NOMO-1 (cell line): ENCODE data around the gene NFATC2IP.

Experiments used
- DNase-seq, 2 experiments: peaks; one replicate each; lab custom pipeline; 2025; ENCODE audit not compliant: unreplicated experiment in 2 of 2; lab: John Stamatoyannopoulos, UW

Gene NFATC2IP

DNA sequence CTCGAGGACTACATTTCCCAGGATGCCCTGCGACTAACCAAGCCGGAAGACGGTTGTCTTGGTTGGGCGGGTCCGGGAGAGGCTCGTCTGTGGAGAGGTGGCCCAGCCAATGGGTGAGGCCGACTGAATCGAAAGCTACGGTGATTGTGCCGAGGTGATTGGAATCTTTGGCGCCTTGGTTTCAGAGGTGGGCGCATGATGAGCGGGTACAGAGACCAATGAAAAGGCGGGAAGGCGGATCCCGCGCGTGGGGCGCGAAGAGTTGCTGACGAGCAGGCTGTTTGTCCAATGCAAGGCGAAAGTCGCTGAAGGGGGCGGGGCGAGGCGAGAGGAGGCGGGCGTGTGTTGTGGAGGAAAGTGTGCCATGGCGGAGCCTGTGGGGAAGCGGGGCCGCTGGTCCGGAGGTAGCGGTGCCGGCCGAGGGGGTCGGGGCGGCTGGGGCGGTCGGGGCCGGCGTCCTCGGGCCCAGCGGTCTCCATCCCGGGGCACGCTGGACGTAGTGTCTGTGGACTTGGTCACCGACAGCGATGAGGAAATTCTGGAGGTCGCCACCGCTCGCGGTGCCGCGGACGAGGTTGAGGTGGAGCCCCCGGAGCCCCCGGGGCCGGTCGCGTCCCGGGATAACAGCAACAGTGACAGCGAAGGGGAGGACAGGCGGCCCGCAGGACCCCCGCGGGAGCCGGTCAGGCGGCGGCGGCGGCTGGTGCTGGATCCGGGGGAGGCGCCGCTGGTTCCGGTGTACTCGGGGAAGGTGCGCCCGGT is at the start of gene NFATC2IP:
Gene NFATC2IP (plus strand): TSS at position 290 of the 762 bp plus-strand sequence. CDS start 75 bp downstream, at position 365.
- DNase-seq: peak; percentile 99

DNA sequence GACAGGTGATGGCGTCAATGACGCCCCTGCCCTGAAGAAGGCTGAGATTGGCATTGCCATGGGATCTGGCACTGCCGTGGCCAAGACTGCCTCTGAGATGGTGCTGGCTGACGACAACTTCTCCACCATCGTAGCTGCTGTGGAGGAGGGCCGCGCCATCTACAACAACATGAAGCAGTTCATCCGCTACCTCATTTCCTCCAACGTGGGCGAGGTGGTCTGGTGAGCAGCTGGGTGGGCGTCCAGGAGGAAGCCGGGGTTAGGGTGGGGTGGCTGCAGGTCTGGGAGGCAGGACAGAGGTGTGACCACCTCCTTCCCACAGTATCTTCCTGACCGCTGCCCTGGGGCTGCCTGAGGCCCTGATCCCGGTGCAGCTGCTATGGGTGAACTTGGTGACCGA is 48.9 kb upstream of the NFATC2IP start:
- DNase-seq: no peak

DNA sequence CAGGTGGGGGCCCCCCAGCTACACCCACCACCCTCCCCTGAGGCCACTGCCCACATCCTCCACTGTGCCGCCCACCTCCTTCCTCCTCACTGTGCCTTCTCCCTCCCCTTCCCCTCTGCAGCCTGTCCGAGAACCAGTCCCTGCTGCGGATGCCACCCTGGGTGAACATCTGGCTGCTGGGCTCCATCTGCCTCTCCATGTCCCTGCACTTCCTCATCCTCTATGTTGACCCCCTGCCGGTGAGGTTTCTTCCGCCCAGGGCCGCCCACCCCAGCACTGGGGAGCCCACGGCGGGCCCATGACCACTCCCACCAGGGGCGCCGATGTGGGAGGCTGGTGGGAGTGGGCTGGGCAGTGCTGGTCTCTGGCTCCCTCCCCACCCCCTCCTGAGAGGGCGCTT is 47.8 kb upstream of the NFATC2IP start:
- DNase-seq: no peak

DNA sequence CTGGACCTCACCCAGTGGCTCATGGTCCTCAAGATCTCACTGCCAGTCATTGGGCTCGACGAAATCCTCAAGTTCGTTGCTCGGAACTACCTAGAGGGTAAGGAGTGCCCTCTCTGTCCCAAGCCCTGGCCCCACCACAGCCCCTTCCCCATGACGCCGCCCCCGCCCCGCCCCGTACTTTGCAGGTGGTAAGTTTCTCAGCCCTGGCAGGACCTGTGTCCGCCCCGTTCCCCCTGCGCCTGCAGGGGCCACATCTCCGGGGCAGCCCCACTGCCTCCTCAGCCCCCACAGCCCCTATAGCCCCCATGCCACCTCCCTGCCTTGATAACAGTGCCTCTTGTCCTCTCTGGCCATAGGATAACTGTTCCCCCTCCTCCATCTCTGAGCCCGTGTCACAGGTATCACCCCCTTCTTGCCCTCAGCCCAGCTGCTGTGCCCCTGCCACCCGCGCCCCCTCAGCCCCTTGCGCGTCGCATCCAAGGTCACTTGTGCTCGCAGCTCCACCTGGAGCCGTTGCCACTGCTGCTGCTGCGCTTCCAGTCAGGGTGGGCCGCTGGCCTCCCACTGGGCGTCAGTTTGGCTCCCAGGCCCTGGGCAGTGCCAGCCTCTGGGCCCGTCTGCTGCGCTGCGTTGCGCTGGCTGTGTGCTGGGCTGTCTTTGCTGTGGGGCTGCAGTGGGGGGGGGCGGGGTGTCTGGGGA is 47.2 kb upstream of the NFATC2IP start:
- no peak for DNase-seq

DNA sequence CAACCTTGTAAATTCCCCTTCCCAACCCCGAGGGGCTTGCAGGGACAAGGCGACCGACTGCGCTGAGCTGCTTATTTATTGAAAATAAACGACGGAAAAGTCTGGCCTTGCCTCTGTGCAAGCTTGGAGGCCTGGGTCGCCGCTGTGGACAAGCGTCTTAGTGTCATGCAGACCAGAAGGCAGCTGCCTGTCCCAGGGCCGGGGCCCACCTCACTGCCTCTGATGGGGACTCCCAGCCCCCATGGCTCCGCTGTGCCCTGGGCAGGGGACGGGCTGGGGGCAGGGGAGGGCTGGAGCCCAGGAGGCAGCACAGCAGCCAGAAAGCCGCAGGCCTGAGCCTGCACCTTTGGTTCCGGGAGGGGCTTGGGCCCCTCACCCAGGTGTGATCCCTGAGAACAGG is 46.4 kb upstream of the NFATC2IP start:
- no peak for DNase-seq

DNA sequence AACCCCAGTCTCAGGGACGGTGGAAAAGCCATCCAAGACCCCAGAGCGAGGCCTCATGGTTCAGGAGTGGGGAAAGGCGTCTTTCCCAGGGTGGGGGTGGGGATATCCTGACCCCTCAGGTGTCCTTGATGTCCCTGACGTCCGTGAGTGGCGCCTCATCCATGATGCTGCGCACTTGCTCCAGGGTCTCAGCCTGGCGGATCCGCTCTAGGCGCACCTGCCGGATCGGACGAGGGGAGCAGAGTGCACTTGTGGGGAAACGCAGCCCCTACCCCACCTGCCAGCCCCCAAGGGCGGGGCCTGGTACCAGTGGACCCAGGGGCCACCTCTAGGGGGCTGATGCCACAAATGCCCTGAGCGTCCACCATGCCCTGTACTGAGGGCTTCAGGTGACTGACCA is 45.9 kb upstream of the NFATC2IP start:
- no peak for DNase-seq

DNA sequence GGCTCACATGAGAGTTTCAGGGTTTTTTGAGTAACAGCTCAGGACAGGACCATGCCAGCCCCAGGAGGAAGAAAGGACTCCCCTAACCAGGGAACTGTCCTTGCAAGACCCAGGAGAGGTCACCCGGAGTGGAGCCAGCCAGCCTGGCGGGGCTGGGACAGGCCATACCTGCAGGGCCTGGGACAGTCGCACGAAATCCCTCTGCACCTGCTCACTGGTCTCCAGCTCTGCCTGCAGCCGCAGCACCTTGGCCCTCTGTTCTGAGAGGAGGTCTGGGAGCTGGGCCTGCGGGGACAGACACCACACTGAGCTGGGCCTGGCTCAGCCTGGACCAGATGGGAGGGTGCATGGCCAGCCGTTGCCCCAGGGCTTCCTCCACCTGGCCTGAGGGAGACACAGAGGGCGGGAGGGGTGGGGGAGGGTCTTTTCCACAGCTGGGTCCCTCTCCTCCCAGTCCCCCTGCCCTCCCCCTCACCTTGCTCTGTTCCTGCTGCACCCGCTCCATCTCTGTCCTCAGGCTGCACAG is 45.4 kb upstream of the NFATC2IP start:
- DNase-seq: no peak

DNA sequence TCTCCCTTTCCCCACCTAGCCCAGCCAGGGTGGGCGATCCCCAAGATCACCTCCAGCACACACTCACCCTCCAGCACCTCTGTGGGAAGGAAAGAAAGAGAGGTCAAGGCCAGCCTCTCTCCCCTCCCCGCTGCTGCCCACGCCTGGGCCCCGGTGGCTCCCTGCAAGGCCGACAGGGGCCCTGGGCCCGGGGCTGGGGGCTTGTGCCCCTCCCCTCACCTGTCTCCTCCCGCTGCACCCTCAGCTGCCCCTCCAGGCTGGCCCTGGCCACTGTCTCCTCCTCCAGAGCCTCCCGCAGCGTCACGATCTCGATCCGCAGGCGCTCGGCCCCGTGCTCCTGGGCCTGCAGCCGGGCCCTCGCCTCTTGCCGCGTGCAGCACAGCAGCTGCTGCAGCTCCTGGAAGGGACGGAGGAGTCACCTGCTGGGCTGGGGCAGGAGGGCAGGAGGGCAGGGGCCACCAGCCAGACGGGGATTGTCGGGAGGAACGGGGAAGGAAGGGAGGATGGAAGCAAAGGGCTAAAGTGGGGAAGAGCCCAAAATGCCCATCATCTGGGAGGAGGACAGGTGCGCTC is 44.9 kb upstream of the NFATC2IP start:
- DNase-seq: no peak

DNA sequence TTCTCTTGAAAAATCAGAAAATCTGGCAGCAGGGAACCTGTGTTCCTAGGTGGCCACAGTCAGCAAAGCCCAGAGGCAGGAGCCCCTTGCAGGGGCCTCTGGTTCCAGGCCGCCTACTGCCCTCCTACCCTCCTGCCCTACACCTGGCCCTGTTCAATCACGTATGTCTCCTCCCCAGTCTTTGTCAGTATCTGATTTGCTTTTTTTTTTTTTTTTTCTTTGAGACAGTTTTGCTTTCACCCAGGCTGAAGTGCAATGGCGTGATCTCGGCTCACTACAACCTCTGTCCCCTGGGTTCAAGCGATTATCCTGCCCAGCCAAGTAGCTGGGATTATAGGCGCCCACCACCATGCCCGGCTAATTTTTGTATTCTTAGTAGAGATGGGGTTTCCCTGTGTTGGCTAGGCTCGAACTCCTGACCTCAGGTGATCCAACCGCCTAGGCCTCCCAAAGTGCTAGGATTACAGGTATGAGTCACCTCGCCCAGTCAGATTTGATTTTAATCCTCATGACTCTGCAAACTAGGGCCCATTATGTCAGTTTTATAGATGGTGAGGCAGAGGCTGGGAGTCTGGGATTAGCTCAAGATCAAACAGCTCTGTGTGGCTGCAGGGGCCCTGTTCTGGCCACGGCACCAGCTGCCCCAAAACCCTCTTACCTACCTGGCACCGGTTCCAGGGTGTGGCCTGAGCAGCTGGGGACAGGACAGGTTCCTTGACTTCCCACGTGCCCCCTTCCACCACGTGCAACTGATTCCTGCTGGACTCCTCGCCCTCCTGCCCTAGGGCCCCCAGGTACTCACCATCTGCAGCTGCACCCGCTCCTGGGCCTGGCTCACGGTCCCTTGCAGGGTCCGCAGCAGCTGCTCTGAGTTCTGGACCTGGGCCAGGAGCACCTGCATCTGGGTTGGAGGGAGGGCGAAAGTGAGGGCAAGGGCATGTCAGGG is 40.4 kb upstream of the NFATC2IP start:
- DNase-seq: no peak

DNA sequence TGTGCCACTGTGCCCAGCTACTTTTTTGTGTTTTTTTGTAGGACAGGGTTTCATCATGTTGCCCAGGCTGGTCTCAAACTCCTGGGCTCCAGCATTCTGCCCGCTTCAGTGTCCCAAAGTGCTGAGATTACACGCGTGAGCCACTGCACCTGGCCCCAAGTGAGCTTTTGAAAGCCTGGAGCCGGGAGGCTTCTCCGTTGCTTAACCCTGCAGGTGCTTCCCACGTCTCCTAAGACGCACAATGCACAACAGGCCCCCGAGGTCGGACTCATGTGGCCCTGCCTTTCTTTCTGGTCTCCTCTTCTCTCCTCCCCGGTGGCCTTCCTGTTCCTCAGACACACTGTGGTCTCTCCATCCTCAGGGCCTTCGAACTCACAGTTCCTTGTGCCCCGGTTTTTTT is 38.2 kb upstream of the NFATC2IP start:
- no peak for DNase-seq

DNA sequence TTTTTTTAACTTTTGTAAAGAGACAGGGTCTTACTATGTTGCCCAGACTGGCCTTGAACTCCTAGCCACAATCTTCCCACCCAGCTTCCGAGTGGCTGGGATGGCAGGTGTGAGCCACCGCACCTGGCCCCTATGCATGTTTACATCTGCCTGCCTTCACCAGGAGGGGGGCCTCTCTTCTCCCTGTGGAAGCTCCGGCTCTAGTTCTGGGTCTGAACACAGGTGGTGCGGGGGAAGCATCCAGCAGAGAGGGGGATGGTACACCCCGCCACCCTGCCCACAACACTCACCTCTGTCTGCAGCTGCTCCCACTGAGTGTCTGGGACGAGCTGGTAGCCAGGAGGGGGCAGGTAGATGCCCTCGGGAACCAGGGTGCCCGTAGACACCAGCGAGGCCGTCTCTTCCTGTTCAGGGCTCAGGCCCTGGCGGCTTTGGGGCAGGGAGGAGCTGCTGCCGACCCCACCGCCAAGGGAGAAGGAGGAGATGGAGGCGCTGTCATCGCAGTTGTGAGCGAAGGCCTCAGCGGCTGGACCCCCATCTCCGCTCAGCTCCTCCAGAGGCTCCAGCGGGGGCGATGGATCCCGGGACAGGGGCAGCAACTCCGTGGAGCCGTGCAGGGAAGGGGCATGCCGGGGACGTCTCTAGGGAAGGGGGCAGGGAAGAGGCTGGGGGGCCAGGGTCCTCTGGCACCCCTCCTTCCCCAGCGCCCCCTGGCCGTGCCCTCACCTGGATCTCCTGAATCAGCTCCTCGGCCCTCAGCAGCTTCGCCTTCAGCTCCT is 36.6 kb upstream of the NFATC2IP start:
- DNase-seq: no peak

DNA sequence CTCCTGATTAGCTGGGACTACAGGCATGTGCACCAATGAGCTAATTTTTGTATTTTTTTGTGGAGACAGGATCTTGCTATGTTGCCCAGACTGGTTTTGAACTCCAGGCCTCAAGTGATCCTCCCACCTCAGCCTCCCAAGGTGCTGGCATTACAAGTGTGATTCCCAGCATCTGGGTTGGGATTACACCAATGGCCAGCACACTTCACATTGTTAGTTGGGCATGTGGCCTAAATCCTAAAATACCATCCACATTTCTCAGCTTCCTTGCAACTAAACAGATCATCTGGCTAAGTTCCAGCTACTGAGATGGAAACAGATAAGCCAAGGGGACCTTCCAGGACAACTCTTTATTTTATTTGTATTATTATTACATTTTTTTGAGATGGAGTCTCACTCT is 35.6 kb upstream of the NFATC2IP start:
- DNase-seq: no peak

DNA sequence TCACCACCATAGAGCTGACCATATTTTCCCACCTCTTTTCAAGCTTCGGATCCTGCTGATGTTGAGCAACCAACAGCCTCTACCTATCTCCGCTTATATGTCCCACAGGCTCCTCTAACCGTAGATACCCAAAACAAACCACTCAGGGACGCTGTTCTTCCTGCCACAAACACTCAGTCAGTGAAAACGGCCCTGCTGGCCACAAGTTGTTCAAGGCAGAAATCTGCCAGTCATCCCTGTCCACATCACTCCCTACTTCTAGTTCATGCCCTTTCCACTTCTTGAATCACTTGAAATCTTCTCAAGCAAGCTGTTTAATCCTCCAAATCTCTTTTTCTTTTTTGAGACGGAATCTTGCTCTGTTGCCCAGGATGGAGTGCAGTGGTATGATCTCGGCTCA is 33.6 kb upstream of the NFATC2IP start:
- no peak for DNase-seq

DNA sequence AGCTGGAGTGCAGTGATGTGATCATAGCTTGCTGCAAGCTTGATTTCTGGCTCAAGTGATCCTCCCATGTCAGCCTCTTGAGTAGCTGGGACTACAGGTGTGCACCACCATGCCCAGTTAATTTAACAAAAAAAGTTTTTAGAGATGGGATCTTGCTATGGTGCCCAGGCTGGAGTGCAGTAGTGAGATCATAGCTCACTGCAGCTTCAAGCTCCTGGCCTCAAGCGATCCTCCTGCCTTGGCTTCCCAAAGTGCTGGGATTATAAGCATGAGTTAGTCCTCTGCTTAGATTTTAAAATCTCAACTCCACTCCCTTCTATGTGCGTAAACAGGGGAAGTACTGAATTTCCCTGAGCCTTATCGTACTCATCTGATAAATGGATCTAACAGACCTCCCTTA is 32.0 kb upstream of the NFATC2IP start:
- no peak for DNase-seq

DNA sequence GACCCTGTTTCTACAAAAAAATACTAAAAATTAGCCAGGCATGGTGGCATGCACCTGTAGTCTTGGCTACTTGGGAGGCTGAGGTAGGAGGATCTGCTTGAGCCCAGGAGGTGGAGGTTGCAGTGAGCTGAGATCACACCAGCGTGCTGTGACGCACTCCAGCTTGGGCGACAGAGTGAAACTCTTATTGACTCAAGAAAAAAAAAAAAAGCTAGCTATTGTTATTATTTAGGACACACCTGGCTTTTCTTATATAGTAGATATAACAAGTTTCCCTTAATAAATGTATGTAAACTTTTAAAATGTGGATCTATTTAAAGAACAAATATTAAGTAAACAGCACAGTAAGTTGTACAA is 27.5 kb upstream of the NFATC2IP start:
- DNase-seq: no peak

DNA sequence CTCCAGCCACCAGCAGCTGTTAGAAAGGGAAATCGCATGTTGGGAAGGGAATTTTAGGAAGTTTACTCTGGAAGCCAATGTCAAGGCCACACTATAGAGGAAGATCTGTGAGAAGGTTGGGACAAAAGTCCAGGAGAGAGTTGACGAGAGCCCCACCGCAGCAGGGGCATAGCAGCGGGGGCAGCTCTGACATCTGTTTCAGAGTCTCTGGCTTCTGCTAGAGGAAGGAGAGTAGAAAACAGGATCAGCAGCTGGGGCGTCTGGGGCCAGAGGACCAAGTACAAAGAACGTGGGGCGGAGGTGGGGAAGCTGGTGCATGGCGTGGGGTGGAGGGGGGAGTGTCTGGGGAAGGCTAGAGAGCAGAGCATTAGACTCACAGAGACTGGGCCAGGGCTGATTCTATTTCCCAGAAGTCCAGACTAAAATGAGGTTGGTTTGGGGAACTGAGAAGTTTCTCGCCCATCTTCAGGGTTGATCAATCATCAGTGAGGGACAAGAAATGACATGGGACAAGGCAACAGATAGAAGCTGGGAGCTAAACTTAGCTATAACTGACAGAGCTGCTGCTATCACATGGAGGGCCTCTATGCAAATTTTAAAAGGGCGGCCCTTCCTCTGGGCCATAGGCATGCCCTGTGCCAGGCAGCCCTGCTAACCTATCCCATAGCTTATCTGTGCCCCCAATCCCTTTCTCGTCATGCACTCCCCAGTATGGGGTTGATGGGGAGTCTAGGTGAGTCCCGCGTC is 26.9 kb upstream of the NFATC2IP start:
- peak; percentile 87 to 91 for DNase-seq

DNA sequence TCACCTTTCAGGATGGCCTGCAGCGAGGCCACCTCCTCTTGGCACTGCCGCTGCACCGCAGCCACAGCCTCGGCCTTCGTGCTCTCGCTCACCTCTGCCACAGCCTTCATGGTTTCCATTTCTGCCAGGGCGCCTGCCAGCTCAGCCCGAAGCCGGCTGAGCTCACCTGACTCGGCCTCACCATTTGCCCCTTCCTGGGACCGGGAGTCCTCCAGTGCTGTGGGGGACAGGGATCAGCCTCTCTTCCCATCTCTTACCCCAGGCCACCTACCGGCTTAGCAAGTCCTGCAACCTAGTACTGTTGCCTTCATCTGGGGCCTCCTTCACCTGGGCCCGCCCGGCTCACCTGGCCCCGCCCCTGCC is 26.4 kb upstream of the NFATC2IP start:
- no peak for DNase-seq

DNA sequence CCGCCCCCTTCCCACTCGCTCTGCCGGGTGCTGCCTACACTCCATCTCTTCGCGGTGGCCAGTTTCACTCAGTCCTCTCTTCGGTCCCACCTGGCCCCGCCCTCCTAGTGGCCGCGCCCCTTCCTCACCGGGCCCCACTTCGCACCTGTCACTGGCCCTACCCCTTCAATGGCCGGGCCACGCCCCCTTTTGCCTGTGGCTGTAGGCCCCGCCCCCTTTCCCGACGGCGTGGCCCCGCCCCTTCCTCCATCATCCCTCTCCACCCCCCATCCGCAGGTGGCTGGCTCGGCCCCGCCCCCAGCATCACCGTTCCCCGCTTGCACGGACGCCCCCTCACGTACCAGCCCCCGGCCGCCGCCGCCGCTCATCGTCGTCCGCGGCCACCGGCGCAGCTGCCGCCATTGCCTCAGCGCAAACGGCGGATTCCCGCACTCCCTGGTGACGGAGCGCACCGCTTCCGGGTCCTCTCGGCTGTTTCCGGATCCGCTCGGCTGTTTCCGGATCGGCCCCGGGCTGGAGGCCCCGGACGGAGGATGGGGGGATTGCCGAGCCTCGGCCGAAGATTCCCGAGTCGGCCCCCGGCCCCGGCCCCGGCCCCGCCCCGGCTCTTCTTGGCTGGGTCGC is 25.9 kb upstream of the NFATC2IP start, which contains the start of gene RABEP2:
Gene RABEP2 (minus strand): TSS at position 477 of the 624 bp plus-strand sequence. CDS start 75 bp downstream, at position 402.
- peak; percentile 89 to 91 for DNase-seq
